Activated gamma-delta T cell treated with Interleukin-2 at 50 U/mL for 16 hours (primary cell): ENCODE data around the gene ABCA10.
"Not testable (repeated sequence)": the region's sequence is repeated elsewhere in the genome, so short reads cannot be mapped to it uniquely, and the experiment has no call there.

Experiments
- DNase-seq: peaks from one replicate; pipeline ENCODE4 v3.0.0-alpha.2; 2020

The ABCA10 gene

GRCh38 chr17:69228576-69228975 is at the start of gene ABCA10:
ABCA10 (minus strand) TSS chr17:69228824; CDS start chr17:69225358, 3,466 bp downstream.
- no peak for DNase-seq

DNA sequence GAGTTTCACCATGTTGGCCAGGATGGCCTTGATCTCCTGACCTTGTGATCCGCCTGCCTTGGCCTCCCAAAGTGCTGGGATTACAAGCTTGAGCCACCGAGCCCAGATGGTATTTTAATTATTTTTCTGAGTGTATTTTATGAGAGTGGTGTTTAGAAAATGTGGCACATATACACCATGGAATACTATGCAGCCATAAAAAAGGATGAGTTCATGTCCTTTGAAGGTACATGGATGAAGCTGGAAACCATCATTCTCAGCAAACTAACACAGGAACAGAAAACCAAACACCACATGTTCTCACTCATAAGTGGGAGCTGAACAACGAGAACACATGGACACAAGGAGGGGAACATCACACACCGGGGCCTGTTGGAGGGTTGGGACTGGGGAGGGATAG is 47.7 kb upstream of the ABCA10 start:
- DNase-seq = not testable (repeated sequence)

GRCh38 chr17:69275751-69276150 is 47.1 kb upstream of the ABCA10 start:
- DNase-seq = no peak

GRCh38 chr17:69271023-69271422 is 42.4 kb upstream of the ABCA10 start:
- DNase-seq = no peak

GRCh38 chr17:69269131-69269998 is 40.7 kb upstream of the ABCA10 start:
- no peak for DNase-seq

GRCh38 chr17:69268543-69269014 is 40.0 kb upstream of the ABCA10 start:
- no peak for DNase-seq

GRCh38 chr17:69267219-69267618 is 38.6 kb upstream of the ABCA10 start:
- no peak for DNase-seq

- no peak for DNase-seq
These were observed 37.2 kb upstream of the ABCA10 start for GRCh38 chr17:69265873-69266272.

DNA sequence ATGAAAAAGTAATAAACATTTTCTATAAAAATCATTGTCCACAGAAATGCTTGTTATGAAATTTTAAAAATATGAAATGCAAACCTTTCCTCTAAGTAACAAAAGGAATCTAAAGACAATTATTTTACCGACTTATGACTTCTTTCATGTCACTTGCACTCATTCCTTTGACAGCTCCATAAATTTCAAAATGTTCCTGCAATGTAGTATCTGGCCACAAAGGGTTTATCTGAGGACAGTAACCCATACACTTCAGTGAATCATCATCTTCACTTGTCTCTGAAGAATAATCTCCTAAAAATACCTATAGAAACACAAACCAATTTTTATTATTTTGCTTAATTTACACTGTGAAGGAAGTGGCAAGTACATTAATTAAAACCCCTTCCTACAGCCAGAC is 25.6 kb upstream of the ABCA10 start:
- no peak for DNase-seq

- no peak for DNase-seq
These were observed 22.0 kb upstream of the ABCA10 start for GRCh38 chr17:69250641-69251040.

DNA sequence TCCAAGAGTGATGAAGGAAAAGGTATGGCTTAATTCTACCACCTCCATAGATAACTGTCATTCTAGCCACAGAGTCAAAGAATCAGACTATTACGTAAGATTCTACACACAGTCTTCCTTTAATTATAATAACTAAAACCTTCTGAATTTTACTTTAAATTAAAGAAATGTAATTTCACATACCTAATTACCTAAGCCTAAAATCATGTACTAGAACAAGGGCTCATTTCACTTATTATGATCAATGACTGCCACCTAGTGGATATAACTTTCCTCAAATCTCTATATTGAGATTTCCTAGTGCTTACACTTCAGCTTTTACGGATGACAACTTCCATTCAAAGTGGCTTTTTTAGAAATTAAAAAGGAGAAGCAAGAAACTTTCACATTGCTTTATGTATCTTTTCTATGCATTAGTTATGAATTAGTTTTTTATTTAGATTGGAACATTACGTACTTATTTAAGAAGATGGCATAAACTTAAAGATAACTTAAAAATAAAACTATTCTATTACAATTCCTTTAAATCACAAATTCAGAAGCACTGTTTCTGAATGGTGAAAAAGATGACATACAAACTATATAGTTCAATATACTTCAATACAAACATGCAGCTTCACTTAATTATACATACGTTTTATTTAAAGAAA is 18.2 kb upstream of the ABCA10 start:
- no peak for DNase-seq

GRCh38 chr17:69246202-69246601 is 17.6 kb upstream of the ABCA10 start:
- DNase-seq = no peak

- no peak for DNase-seq
These were observed 17.0 kb upstream of the ABCA10 start for GRCh38 chr17:69245617-69246016.

DNA sequence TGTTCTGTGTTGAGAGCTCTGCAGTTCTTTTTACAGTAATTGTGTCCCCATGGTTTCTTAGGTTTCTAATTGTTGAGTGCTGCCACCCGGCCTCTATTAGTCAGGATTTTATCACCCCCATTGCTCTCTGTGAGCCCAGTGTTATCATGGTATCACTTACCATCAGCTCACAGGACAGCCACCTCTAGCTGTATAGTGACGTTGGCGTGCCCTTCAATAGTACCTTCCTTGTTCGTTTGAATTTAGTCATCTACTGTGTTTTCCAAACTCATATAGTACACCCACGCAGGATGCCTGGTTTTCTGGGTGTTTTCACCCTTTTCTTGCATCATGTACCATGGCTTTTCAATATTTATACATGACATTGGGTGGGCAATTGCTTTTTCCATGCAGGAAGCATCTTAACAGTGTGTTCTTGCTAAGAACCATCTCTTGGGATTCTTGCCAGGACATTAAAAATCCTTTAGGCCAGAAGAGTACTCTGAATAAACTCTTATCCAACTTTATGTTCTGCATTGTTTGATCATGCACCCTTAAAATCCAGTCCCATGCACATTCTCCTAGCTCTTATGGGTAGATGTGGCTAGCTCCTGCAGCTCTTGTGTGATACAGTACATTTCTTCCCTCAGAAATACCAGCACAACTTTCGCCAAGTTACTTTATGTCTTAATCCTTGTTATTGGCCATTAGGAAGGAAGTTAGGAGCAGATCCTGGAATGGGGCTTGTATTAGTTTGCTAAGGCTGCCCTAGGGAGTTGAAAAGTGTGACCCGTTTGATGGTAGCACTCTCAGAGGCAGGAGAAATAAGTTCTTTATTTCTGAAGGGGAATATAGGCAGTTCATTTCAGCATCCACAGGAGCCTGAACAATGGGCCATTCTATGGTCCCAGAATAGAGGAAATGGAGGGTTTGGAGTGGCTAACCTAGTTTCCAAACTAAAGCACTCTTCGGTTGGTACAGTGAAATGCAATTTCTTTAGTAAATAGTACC is 11.3 kb upstream of the ABCA10 start:
- DNase-seq = no peak

- no peak for DNase-seq
These were observed 8.3 kb upstream of the ABCA10 start for GRCh38 chr17:69236946-69237345.

DNA sequence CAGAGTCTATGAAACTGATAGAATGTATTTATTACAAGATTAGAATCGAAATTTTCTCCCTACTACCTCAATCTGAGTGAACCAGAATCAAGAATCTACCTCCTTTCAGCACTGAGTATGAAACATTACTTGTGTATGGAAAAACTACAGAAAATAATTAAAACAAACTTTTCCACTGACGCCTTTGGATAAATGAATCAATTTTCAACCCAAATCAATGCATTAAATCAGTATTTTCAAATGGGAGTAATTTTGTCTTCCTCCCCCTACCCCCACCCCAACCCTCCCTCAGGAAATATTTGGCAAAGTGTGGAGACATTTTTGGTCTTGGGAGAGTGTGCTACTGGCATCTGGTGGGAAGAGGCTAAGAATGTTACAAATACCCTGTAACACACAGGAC is 7.8 kb upstream of the ABCA10 start:
- DNase-seq = no peak

- peak; percentile 72 for DNase-seq
These were observed 6.9 kb upstream of the ABCA10 start for GRCh38 chr17:69235338-69236058.

DNA sequence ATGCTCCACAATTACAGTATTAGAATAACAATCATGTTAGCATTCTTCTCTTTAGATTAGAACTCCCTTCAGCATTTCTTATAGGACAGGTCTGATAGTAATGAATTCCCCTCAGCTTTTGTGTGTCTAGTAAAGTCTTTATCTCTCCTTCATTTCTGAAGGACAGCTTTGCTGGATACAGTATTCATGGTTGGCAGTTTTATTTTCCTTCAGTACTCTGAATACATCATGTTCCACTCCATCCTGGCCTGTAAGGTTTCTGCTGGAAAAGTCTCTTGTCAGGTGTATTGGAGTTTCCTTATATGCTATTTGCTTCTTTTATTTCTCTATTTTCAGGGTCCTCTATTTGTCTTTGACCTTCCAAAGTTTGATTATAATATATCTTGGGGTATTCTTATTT is 4.0 kb upstream of the ABCA10 start:
- DNase-seq = no peak

DNA sequence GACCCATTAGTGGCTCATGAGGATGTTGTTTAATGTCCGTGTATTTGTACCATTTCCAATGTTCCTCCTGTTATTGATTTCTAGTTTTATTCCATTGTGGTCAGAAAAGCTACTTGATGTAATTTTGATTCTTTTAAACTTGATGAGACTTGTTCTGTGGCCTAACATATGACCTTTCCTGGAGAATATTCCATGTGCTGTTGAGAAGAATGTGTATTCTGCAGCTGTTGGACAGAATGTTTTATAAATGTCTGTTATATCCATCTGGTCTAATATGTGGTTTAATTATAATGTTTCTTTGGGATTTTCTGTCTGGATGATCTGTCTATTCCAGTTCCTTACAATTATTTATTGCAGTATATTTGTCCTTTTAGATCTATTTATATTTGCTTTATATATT is 2.9 kb upstream of the ABCA10 start:
- no peak for DNase-seq

DNA sequence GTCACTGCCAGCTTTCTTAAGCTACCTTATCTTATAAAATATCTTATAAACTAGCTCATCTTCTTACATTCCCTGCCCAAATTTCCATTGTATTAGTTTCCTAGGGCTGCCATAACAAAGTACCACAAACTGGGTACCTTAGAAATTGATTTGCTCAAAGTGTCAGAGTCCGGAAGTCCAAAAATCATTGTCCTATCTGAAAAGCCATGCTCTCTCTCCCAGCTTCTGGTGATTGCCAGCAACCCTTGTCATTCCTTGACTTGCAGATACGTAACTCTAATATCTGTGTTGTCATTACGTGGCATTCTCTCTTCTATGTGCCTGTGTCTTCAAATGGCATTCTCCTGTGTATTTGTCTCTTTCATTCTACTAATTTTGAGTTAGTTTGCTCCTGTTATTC is 2.3 kb upstream of the ABCA10 start:
- no peak for DNase-seq

DNA sequence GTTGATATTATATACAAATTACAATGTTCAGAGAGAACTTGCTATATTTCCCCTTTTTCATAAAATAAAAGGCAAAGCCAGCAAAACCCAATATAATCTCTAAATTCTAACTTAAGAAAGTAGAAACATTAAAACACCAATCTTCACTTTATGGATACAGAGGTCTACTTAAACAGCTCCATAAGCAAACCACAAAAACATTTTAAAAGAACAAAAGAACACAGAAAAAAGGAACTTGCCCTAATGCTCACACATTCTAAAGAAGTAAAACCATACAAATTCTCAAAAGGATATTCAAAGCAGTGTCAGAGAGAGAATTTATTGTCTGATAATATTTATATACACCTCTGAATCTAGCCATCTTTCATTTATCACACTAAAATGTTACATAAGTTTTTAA is 606 bp downstream of the ABCA10 start:
- no peak for DNase-seq

DNA sequence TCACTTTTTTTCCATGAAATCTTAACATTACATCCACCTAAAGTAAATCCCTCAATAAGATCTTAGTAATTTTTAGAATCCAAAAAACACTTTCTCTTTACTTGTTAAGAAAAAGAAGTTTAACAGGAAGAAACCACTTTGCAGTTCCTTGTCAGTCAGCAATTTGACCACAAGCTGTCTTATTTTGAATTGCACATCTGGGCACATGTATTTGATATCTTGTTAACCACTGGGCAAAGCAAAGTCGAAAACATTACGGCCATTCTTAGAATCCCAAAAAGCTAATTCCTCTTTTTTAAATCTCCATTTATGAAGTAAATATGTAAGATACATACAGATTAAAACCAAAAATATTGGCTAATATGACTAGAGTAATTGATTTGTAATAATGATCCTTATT is 1.1 kb downstream of the ABCA10 start:
- DNase-seq = no peak
